SK-N-SH (cell line): Measurements from ENCODE around the gene PLA2G2D. TPM values are rescaled to one million over a fixed set of nuclear protein-coding genes. Genes with fewer than 3 reads are reported as not detected.

Experiments
- CTCF ChIA-PET: fragments of 300-600, 350-600 bp; formaldehyde crosslinking; extraction: SDS; loops from one replicate; lab custom pipeline; 2021; lab: Yijun Ruan, JAX
- POLR2A ChIA-PET: fragments of 350-600 bp; sonication (Branson Sonifier 250); formaldehyde crosslinking; extraction: SDS; loops from one replicate; lab custom pipeline; 2020; ENCODE audit warnings: antibody characterized with exemption, inconsistent platforms; lab: Yijun Ruan, JAX
- DNase-seq: peaks from one replicate; pipeline ENCODE4 v3.0.0; 2012
- H2AFZ ChIP-seq: fragments of 200-600 bp; sonication (generic); 2 replicates; pipeline ENCODE4 v1.8.1; 2016; ENCODE audit warnings: antibody characterized with exemption, mild to moderate bottlenecking, low read depth
- H3F3A ChIP-seq: fragments of 200-600 bp; sonication (generic); replicated peaks from 2 replicates; pipeline ENCODE3; 2016; ENCODE audit warnings: antibody characterized with exemption, mild to moderate bottlenecking; ENCODE audit not compliant: insufficient read depth
- H3K27ac ChIP-seq, 2 experiments: fragments of 200-500 bp in 1 of 2; fragments of 200-600 bp in 1 of 2; sonication (Bioruptor generic) in 1 of 2; sonication (generic), shearing (Covaris generic) in 1 of 2; 2 replicates each; pipeline versions ENCODE4 v1.5.1 to v1.6.1; 2014 to 2016; ENCODE audit warnings: low read depth in 2 of 2, inconsistent platforms in 1 of 2, low read length in 1 of 2, mild to moderate bottlenecking in 1 of 2, mixed read lengths in 1 of 2
- H3K27me3 ChIP-seq: fragments of 200-600 bp; sonication (generic), shearing (Covaris generic); 2 replicates; pipeline ENCODE4 v1.6.1; 2016; ENCODE audit warnings: mixed run types; ENCODE audit not compliant: insufficient read depth
- H3K36me3 ChIP-seq, 2 experiments: fragments of 200-500 bp in 1 of 2; fragments of 200-600 bp in 1 of 2; sonication (Bioruptor generic) in 1 of 2; sonication (generic) in 1 of 2; replicated peaks in 1 of 2; 2 replicates each; pipeline versions ENCODE3 to v1.5.1; 2014 to 2016; ENCODE audit warnings: low read length in 1 of 2, mild to moderate bottlenecking in 1 of 2; ENCODE audit not compliant: insufficient read depth in 2 of 2, control insufficient read depth in 1 of 2
- H3K4me1 ChIP-seq, 2 experiments: fragments of 200-500 bp in 1 of 2; fragments of 200-600 bp in 1 of 2; sonication (Bioruptor generic) in 1 of 2; sonication (generic), shearing (Covaris generic) in 1 of 2; 2 replicates each; pipeline versions ENCODE4 v1.5.1 to v1.6.1; 2014 to 2016; ENCODE audit warnings: low read depth in 1 of 2, low read length in 1 of 2, mixed run types in 1 of 2; ENCODE audit not compliant: insufficient read depth in 2 of 2, control insufficient read depth in 1 of 2
- H3K4me2 ChIP-seq: fragments of 200-600 bp; sonication (generic), shearing (Covaris generic); 2 replicates; pipeline ENCODE4 v1.6.1; 2017; ENCODE audit warnings: mixed run types
- H3K4me3 ChIP-seq, 2 experiments: fragments of 200-500 bp in 1 of 2; fragments of 200-600 bp in 1 of 2; sonication (Bioruptor generic) in 1 of 2; sonication (generic), shearing (Covaris generic) in 1 of 2; 2 replicates each; pipeline versions ENCODE4 v1.5.1 to v1.8.1; 2014 to 2016; ENCODE audit warnings: low read depth in 2 of 2, inconsistent platforms in 1 of 2, low read length in 1 of 2, mild to moderate bottlenecking in 1 of 2, mixed read lengths in 1 of 2, moderate library complexity in 1 of 2
- H3K79me2 ChIP-seq: fragments of 200-600 bp; sonication (generic); 2 replicates; pipeline ENCODE4 v1.8.1; 2017; ENCODE audit warnings: mild to moderate bottlenecking; ENCODE audit not compliant: insufficient read depth
- H3K9ac ChIP-seq: fragments of 200-600 bp; sonication (generic); 2 replicates; pipeline ENCODE4 v1.6.1; 2017; ENCODE audit warnings: mixed run types
- H3K9me2 ChIP-seq: fragments of 200-600 bp; sonication (generic); 2 replicates; pipeline ENCODE4 v1.6.1; 2017; ENCODE audit warnings: mixed run types
- H3K9me3 ChIP-seq: fragments of 200-600 bp; sonication (generic); 2 replicates; pipeline ENCODE4 v1.6.1; 2017; ENCODE audit warnings: mixed run types, mild to moderate bottlenecking, moderate library complexity
- H4K20me1 ChIP-seq: fragments of 200-600 bp; sonication (generic); 2 replicates; pipeline ENCODE4 v1.6.1; 2017; ENCODE audit warnings: mild to moderate bottlenecking, mixed run types; ENCODE audit not compliant: insufficient read depth
- CHD2 ChIP-seq: fragments of 150-350 bp; IDR thresholded peaks from 2 replicates; pipeline ENCODE4 v1.6.1; 2018; ENCODE audit warnings: low read length; ENCODE audit not compliant: partially characterized antibody
- EP300 ChIP-seq, 2 experiments: IDR thresholded peaks; 2 replicates each; pipeline versions ENCODE4 v1.4.0 to v1.6.1; 2012; ENCODE audit warnings: borderline replicate concordance in 1 of 2, low read depth in 1 of 2, low read length in 1 of 2
- EZH2phosphoT487 ChIP-seq: fragments of 200-600 bp; sonication (generic); IDR thresholded peaks from 2 replicates; pipeline ENCODE4 v1.6.1; 2017; ENCODE audit warnings: low read depth, mixed run types, mild to moderate bottlenecking, antibody characterized with exemption, moderate library complexity, borderline replicate concordance
- FOXJ3 ChIP-seq: sonication (generic); formaldehyde crosslinking; IDR thresholded peaks from 2 replicates; pipeline ENCODE4 v1.5.1; 2020; ENCODE audit warnings: mild to moderate bottlenecking, missing genetic modification reagents
- FOXM1 ChIP-seq: IDR thresholded peaks from 2 replicates; pipeline ENCODE4 v1.4.0; 2012; ENCODE audit warnings: low read depth, mild to moderate bottlenecking
- IRF3 ChIP-seq: fragments of 150-350 bp; IDR thresholded peaks from 2 replicates; pipeline ENCODE4 v1.6.1; 2016; ENCODE audit warnings: mild to moderate bottlenecking, low read depth, low read length
- MEF2A ChIP-seq: IDR thresholded peaks from 2 replicates; pipeline ENCODE4 v1.4.0; 2012; ENCODE audit warnings: low read depth, borderline replicate concordance
- MXI1 ChIP-seq: IDR thresholded peaks from 2 replicates; pipeline ENCODE4 v1.6.1; 2012; ENCODE audit warnings: mild to moderate bottlenecking, low read depth, low read length, improper control_type of control experiment
- NFIC ChIP-seq: IDR thresholded peaks from 2 replicates; pipeline ENCODE4 v1.4.0; 2012; ENCODE audit warnings: borderline replicate concordance
- NRF1 ChIP-seq: IDR thresholded peaks from 2 replicates; pipeline ENCODE4 v1.6.1; 2012; ENCODE audit warnings: low read depth, mild to moderate bottlenecking, low read length
- RAD21 ChIP-seq: IDR thresholded peaks from 2 replicates; pipeline ENCODE4 v1.6.1; 2012; ENCODE audit warnings: mild to moderate bottlenecking, low read length
- RFX5 ChIP-seq: IDR thresholded peaks from 2 replicates; pipeline ENCODE4 v1.6.1; 2012; ENCODE audit warnings: mild to moderate bottlenecking, improper control_type of control experiment, low read length
- RXRA ChIP-seq: IDR thresholded peaks from 2 replicates; pipeline ENCODE4 v1.4.0; 2012; ENCODE audit warnings: low read depth, mild to moderate bottlenecking, borderline replicate concordance
- TAF1 ChIP-seq: IDR thresholded peaks from 2 replicates; pipeline ENCODE4 v1.6.1; 2012; ENCODE audit warnings: low read depth, mild to moderate bottlenecking, low read length, moderate library complexity, borderline replicate concordance
- TCF12 ChIP-seq: IDR thresholded peaks from 2 replicates; pipeline ENCODE4 v1.4.0; 2012
- TEAD4 ChIP-seq: IDR thresholded peaks from 2 replicates; pipeline ENCODE4 v1.4.0; 2012; ENCODE audit warnings: mild to moderate bottlenecking, borderline replicate concordance; ENCODE audit not compliant: insufficient read depth
- WGBS: methylation state at CpG from one replicate; pipeline ENCODE4 v1.1.6; 2017; ENCODE audit warnings: low lambda C conversion rate; 5-methylcytosine and 5-hydroxymethylcytosine counted together
- polyA plus RNA-seq, 3 experiments: library from polyadenylated mRNA; depleted of rRNA; stranded (reverse); fragments of >200 nt; gene quantifications; 2 replicates each; pipeline ENCODE4 v1.2.3, GENCODE V29; 2012
- TF ChIP-seq, protein P1 (sequence below): IDR thresholded peaks from 2 replicates; pipeline ENCODE4 v1.4.0; 2012; ENCODE audit warnings: low read depth, borderline replicate concordance
- TF ChIP-seq, protein P2 (sequence below): IDR thresholded peaks from 2 replicates; pipeline ENCODE4 v1.4.0; 2012; ENCODE audit warnings: low read depth

Gene PLA2G2D
- polyA plus RNA-seq, 1 of the 3 experiments (the other 2 are of a cell fraction): not detected

DNA sequence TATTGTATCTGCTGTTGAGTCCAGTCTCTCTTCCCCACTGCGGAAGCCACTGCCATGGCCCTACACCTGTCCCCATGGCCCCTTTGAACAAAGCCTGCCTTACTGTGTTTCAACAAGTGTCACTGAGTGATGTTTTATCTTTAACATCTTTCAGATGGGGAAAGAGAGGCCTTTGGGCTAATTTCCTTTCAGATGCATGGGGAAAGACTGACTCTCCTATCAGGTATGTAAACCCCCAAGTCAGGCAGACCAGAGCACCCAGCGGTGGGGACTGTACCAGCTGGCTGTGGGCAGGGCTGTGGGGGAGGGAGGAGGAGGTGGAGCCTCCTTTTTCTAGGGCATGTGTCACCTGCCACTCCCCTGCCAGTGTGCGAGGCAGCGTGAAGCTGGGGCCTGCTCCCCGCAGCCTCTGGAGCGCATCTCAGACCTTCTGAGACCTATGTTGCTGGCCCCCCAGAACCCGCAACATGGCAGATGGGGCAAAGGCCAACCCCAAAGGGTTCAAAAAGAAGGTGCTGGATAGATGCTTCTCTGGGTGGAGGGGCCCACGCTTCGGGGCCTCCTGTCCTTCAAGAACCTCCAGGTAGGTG is 19.7 kb upstream of the PLA2G2D start, which contains the start of gene PLA2G2F:
TSS of gene PLA2G2F (plus strand) at position 363 of the 590 bp plus-strand sequence. CDS start at position 468, 105 bp downstream.
- Histone ChIP-seq H2AFZ (no peak within 1 kb of the TSS), H3K9ac (no peak within 1 kb of the TSS), H3K27ac (no peak within 1 kb of the TSS), H3F3A (no peaks in the 10 kb centered on the region), H3K4me3 (no peak within 1 kb of the TSS), H3K9me3 (no peaks in the 10 kb centered on the region), H3K4me1 (no peaks in the 10 kb centered on the region), H3K79me2 (no peaks in the 10 kb centered on the region), H3K4me2 (no peak within 1 kb of the TSS), H3K27me3 (no peaks in the 10 kb centered on the region; the same call in 1 of the 2 replicates), H3K9me2 (no peaks in the 10 kb centered on the region), H3K36me3 (no peaks in the 10 kb centered on the region), H4K20me1 (no peaks in the 10 kb centered on the region)
- ChIA-PET POLR2A (no interaction called here), CTCF (interaction anchor here (2.1 kb wide), 1 partner anchor 13 kb away, joined by 9 read pairs; no protein-coding TSS in a partner anchor)
- WGBS: 67% methylated on average over 5 of the region's 9 CpGs
- TF ChIP-seq CHD2 (no peak), RAD21 (no peak), EP300 (IDR thresholded peaks at IDR 0.05; ENCODE audit: borderline replicate concordance in 1 of 2, low read depth in 1 of 2, low read length in 1 of 2) (no peak), TAF1 (no peak), RFX5 (no peak), TCF12 (no peak), FOXM1 (no peak), TEAD4 (no peak)
- DNase-seq: no peak

GRCh38 chr1:20138346-20138745 is 19.0 kb upstream of the PLA2G2D start:
- CTCF ChIA-PET: no interaction called here

More at GRCh38 chr1:20138346-20138745, 19.0 kb upstream of the PLA2G2D start:
- Histone ChIP-seq H3K4me1 (no peaks in the 10 kb centered on the region), H3K36me3 (no peaks in the 10 kb centered on the region), H3K27ac (no peak overlapping the region), H3K27me3 (no peaks in the 10 kb centered on the region; the same call in 1 of the 2 replicates), H2AFZ (no peak overlapping the region), H3K4me2 (no peak overlapping the region), H3K4me3 (no peak overlapping the region), H3K79me2 (no peaks in the 10 kb centered on the region), H3K9me2 (no peaks in the 10 kb centered on the region), H3K9ac (no peak overlapping the region), H3F3A (no peaks in the 10 kb centered on the region), H4K20me1 (no peaks in the 10 kb centered on the region), H3K9me3 (no peaks in the 10 kb centered on the region)
- TF ChIP-seq, protein P1, sequence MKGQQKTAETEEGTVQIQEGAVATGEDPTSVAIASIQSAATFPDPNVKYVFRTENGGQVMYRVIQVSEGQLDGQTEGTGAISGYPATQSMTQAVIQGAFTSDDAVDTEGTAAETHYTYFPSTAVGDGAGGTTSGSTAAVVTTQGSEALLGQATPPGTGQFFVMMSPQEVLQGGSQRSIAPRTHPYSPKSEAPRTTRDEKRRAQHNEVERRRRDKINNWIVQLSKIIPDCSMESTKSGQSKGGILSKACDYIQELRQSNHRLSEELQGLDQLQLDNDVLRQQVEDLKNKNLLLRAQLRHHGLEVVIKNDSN: no peak
- TF ChIP-seq CHD2: no peak
- no peak for TF ChIP-seq NRF1
- TF ChIP-seq IRF3: no peak
- TF ChIP-seq MEF2A: no peak
- no peak for TF ChIP-seq MXI1
- TF ChIP-seq FOXJ3: no peak
- no peak for TF ChIP-seq NFIC
- TF ChIP-seq, protein P2, sequence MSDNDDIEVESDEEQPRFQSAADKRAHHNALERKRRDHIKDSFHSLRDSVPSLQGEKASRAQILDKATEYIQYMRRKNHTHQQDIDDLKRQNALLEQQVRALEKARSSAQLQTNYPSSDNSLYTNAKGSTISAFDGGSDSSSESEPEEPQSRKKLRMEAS: no peak
- TF ChIP-seq RXRA: no peak
- no peak for TF ChIP-seq EZH2phosphoT487
- 24% methylated on average over 4 of the region's 6 CpGs for WGBS
- no peak for DNase-seq
- POLR2A ChIA-PET: no interaction called here
